Effector CD8-positive, alpha-beta T cell (primary cell): ENCODE measurements around the gene GRIFIN.

Source experiments
- DNase-seq: peaks from one replicate; lab custom pipeline; 2025; lab: John Stamatoyannopoulos, UW

GRIFIN gene

DNA sequence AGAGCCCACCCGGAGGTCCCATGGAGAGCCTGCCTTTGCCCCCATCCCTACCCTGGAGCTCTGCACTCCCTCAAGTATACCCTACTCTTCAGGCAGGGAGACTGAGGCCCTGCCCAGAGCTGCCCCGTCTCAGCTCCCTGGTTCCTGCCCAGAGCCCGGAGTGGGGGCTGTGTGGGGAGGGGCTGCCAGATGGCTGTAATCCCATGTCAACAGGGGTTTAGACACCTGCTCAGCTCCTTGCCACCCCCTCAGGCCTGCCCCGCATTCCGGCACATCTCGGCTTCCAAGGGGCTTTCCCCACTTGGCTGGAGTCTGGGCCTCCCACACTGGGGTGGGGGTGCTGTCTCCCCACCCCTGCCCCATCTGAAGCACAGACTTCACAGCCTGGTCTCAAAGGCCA lies 22.5 kb upstream of the GRIFIN start:
- no peak for DNase-seq

- DNase-seq, result no peak
Measured at GRCh38 chr7:2497500-2498336, 21.5 kb upstream of the GRIFIN start.

DNA sequence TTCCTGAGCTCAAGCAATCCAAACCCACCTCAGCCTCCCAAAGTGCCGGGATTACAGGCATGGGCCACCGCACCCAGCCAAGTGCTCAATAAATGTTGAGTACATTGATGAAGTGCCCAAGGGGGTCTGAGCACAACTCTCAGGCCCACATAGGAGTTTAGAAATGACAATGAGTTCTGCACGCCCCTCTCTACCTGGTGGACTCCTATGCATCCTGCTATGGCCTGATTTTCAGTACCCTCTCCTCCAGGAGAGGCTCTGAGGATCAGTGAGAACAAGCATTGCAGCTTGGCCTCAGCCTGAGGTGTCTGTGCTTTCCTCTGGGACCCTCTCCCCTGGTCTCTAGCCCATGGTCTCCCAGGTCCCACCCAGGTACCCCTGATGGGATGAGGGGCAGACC lies 20.9 kb upstream of the GRIFIN start:
- DNase-seq, result no peak

DNA sequence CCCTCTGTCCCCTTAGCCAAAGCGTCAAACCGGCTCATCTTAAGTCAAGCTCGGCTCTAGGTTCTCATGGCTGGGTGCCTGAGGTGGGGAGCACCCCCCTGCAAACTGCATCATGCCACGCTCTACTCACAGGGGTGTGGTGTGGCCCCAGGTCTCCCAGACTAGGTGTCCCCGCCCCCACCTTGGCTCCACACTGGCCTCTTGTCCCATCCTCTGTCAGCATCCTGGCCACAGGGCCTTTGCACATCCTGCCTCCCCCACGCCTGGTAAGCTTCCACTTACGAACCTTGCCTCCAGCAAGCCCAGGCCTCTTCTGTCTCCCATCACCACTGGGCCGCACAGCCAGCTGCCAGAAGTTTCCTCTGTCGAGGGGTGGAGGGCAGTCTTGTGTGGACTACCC lies 20.2 kb upstream of the GRIFIN start:
- DNase-seq, result no peak

- DNase-seq, result no peak
Measured at GRCh38 chr7:2495418-2496299, 19.5 kb upstream of the GRIFIN start.

GRCh38 chr7:2494191-2495130 lies 18.3 kb upstream of the GRIFIN start:
- no peak for DNase-seq

DNA sequence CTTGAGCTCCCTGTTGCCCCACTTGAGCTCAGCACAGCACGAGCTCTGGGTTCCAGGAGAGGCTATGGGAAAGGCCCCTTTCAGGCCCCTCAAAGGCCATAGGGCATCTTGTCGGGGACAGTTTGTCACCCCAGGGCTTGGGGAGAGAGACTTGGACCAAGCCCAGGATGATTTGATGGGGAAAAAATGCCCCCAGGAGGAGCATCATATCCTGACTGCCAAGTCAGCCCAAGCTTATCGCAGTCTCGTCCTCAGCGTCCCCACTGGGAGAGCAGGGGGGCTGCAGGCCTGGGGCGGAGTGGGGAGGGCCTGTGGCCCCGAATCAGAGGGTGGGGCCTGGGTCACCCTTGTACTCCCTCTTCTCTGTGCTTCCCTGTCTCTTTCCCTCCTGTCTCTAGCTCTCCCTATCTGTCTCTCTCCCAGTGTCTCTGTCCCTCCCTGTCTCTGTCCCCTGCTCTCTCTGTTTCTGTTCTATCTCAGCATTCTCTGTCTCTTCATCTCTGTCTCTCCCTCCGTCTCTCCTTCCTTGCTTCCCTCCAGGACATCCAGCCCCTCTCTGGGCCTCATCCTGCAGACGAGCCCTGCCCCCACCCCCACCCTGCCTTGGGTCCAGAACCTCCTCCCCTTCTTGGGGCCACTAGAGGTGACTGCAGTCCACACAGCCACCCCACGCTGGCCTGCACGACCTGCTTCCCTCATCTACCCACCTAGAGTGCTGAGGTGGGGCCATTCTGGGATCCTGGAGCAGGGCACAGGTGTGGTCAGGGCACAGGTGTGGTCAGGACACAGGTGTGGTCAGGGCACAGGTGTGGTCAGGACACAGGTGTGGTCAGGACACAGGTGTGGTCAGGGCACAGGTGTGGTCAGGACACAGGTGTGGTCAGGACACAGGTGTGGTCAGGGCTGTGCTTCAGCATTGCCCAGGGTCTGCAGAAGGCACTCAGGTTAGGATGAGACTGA lies 17.3 kb upstream of the GRIFIN start:
- no peak for DNase-seq

DNA sequence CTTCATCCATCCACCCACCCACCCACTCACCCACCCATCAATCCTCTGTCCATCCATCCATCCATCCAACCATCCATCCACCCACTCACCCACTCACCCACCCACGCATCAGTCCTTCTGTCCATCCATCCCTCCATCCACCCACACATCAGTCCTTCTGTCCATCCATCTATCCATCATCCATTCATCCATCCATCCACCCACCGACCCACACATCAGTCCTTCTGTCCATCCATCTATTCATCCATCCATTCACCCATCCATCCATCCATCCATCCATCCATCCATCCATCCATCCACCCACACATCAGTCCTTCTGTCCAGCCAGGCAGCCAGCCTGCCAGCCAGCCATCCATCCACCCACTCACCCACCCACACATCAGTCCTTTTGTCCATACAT lies 15.8 kb upstream of the GRIFIN start:
- no peak for DNase-seq

DNA sequence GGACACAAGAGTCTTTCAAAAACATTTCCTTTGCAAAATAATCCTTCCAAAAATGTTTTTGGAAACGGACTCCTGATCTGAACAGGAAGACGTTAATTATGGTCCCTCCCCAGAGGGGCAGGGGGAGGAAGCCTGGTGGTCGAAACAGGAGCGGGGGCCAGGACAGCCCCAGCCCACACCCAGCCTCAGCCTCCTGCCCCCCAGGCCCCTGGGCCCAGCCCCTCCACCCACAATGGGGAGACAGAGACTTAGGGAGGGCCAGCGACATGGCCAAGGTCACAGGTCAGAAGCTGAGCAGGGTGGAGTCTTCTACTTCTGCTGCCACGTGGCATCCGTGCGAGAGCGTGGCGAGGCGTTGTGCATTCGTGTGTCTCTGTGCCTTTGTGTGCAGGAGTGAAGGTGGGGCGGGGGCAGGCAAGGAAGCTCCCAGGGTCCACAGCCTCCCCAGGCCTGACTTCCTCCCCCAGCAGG lies 14.0 kb upstream of the GRIFIN start:
- DNase-seq, result no peak

DNA sequence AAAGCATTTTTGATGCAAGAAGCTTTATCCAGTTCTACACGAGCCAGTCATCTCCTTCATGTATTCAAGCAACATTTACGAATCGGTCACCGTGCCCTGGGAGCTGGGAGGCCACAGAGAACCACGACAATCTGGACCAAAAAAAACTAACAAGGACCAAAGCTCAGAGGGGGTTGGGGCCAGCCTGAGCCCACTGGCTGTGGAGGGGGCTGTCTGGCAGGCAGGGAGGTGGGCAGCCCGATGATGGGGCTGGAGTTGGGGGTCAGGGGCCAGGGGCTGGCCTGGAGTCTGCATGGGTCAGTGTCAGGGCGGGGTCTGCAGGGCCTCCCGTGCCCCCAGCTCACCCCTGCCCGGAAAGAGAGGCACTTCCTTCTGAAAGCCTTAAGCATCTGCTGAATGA lies 12.5 kb upstream of the GRIFIN start:
- DNase-seq, result no peak

GRCh38 chr7:2488272-2488645 lies 12.1 kb upstream of the GRIFIN start:
- DNase-seq, result no peak

DNA sequence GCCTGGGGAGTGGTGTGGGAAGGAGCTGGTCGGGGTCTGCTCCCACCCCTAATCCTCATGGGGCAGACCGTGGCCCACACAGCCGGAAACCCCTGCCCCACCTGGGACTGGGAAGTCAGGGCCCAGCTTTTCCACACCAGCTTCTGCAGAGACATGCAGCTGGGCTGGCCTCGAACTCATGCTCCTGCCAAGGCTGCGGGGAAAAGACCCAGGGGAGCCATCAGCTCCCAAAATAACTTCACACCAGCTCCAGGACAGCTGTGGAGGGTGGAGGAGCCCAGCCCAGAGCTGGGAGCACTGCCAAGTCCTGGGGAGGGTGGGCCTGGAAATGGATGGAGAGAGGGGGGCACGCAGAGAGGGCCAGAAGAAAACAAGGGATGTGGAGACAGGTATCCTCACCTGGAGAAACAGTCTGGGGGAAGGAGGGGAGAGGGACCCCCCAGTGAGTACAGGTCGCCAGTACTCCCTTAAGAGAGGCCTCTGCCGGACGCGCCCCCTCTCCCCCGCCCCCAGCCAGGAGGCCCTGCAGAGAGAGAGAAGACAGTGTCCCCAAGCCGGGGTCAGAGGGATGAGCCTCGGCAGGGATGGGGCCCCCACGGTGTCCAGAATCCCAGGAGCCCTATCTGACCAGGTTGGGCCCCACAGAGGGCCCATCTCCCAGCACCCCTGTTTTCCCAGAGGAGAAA lies 11.5 kb upstream of the GRIFIN start:
- DNase-seq, result no peak

GRCh38 chr7:2484868-2485267 lies 8.7 kb upstream of the GRIFIN start:
- no peak for DNase-seq

GRCh38 chr7:2483494-2483893 lies 7.3 kb upstream of the GRIFIN start:
- no peak for DNase-seq

- DNase-seq, result no peak
Measured at GRCh38 chr7:2482725-2483451, 6.7 kb upstream of the GRIFIN start.

- no peak for DNase-seq
Measured at GRCh38 chr7:2481195-2481594, 5.0 kb upstream of the GRIFIN start.

DNA sequence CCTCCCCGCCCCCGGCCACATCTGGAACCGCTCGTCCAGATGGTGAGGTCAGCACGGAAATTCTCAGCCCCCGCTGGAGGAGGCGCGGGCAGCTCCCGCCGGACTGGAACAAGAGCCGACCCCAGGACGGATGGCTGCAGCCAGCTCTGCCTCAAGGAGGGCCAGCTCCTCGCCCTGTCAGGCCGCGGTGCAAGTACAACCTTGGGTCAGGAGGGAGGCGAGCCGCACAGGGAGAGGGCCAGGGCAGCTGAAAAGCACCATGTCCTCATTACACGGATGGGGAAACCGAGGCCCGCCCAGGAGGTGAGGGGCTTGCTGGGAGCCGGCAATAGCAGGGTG lies 3.8 kb upstream of the GRIFIN start:
- no peak for DNase-seq

DNA sequence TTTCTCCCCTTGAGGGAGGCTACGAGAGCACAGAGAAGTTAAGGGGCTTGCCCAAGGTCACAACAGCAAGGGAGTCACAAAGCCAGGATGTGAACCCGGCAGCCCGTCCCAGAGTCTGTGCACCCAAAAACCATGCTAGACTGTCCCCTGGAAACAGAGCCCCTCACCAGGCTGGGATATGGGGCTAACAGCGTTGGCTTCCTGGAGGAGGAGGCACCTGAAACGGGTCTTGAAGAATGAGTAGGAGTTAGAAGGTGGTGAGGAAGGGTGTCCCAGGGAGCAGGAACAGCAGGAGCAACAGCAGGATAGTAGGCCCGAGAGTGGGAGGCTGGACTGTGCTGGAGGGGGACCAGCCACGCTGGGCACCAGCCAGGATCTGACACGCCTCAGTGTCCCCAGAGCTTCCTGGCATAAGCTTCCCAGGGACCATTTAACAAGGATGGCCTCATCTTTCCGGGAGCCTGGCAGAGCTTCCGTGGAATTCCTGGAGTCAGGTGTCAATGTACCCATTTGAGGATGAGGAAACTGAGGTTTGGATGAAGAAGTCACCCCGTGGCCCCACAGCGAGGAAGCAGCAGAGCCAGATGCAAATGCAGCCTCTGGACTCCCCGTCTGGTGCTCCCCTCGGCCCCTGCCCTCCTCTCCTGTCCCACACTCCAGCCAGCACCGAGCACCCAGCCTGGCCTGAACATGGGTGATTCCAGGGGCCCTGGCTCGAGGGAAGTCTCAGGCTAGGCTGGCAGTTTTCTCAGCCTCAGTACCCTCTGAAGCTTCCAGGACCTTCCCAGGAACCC lies 3.3 kb upstream of the GRIFIN start:
- no peak for DNase-seq

GRCh38 chr7:2478800-2479199 lies 2.6 kb upstream of the GRIFIN start:
- no peak for DNase-seq
